Heart left ventricle (tissue), 16 donors: ENCODE measurements around the gene FAM124A. TPM values are rescaled to one million over a fixed set of nuclear protein-coding genes. Genes with fewer than 3 reads are reported as not detected.

Source experiments
- ATAC-seq, 4 donors: fragments of 200-7000 bp; cut with Tn5 transposase; one replicate each; pipeline ENCODE4 v1.9.1; 2020 to 2022; ENCODE audit warnings: moderate library complexity in 4 of 4, mild to moderate bottlenecking in 3 of 4, moderate number of reproducible peaks in 1 of 4
- DNase-seq, 5 donors: peaks; one replicate each; pipeline ENCODE4 v3.0.0-alpha.2; 2020
- H3K27ac ChIP-seq, 12 donors: fragments of 200-600 bp; sonication (generic) in 4 of 12; one replicate each; pipeline versions ENCODE4 v1.5.0 to v1.8.0; 2016 to 2022; ENCODE audit warnings: mild to moderate bottlenecking in 2 of 12
- H3K27me3 ChIP-seq, 9 donors: fragments of 200-600 bp; sonication (generic) in 2 of 9; one replicate each; pipeline versions ENCODE4 v1.5.1 to v1.8.0; 2016 to 2022; ENCODE audit warnings: mild to moderate bottlenecking in 3 of 9
- H3K36me3 ChIP-seq, 9 donors: fragments of 200-600 bp; sonication (generic) in 2 of 9; one replicate each; pipeline versions ENCODE4 v1.5.0 to v1.8.0; 2018 to 2022; ENCODE audit warnings: mild to moderate bottlenecking in 2 of 9
- H3K4me1 ChIP-seq, 12 donors: fragments of 200-600 bp; sonication (generic) in 4 of 12; one replicate each; pipeline versions ENCODE4 v1.5.0 to v1.8.0; 2016 to 2022; ENCODE audit warnings: mild to moderate bottlenecking in 3 of 12
- H3K4me3 ChIP-seq, 12 donors: fragments of 200-600 bp; sonication (generic) in 4 of 12; one replicate each; pipeline versions ENCODE4 v1.5.0 to v1.8.0; 2017 to 2022; ENCODE audit warnings: mild to moderate bottlenecking in 9 of 12, moderate library complexity in 4 of 12
- H3K9me3 ChIP-seq, 12 donors: fragments of 200-600 bp; sonication (generic) in 4 of 12; one replicate each; pipeline versions ENCODE4 v1.5.0 to v1.8.0; 2016 to 2022; ENCODE audit warnings: mild to moderate bottlenecking in 1 of 12
- CTCF ChIP-seq, 12 donors: fragments of 200-600 bp; sonication (generic) in 4 of 12; IDR thresholded peaks; one replicate each; pipeline versions ENCODE4 v1.5.0 to v1.8.0; 2018 to 2022; ENCODE audit warnings: antibody characterized with exemption in 12 of 12, mild to moderate bottlenecking in 5 of 12
- POLR2A ChIP-seq, 2 donors: fragments of 450-650 bp; IDR thresholded peaks; one replicate each; pipeline ENCODE4 v1.6.1; 2017; ENCODE audit warnings: antibody characterized with exemption in 2 of 2, mild to moderate bottlenecking in 2 of 2, moderate library complexity in 2 of 2
- WGBS, 4 donors: extraction: QIAGEN DNeasy Blood & Tissue Kit in 2 of 4; methylation state at CpG; one replicate each; pipeline versions ENCODE4 v1.1.5 to v1.1.7; 2013 to 2018; 5-methylcytosine and 5-hydroxymethylcytosine counted together
- intact Hi-C, 10 donors: fragments of 100-400 bp; cut with DNase I; formaldehyde crosslinking; loops; one replicate each; pipeline versions ENCODE4 v1.11.1 to v1.14.2; 2022
- polyA plus RNA-seq, 2 donors: library from polyadenylated mRNA; stranded (reverse); fragments of 200-250 nt; gene quantifications; one replicate each; pipeline ENCODE4 v1.2.3, GENCODE V29; 2013
- total RNA-seq, 9 donors: library from RNA; depleted of rRNA in 2 of 9; stranded (reverse); fragments of >200 nt in 2 of 9; fragmentation: NEBNext Ultra II Directional in 3 of 9; extraction: Animal tissue kit (Norgen Biotek cat#: 25700) in 3 of 9; gene quantifications; one replicate each; pipeline versions ENCODE4 v1.1.0 to v1.2.4, GENCODE V29; 2016 to 2023
- donor health status: ischemic (EF 13 %, LVEDD 7.1; RV severe dilation, severe dysfunction).
- donor health status: healthy with polysubstance abuse.
- donor health status: DM: no; HTN: yes; CAD: no.
- donor health status: DM: no; HTN: no; CAD: no.
- donor health status: ischemic (EF 25% LVEDD 6.9; RV normal size, moderate dysfunction).
- donor health status: ischemic (EF 25% LVEDD 5.7; RV mildly dilated, moderate dysfunction).
- donor health status: healthy.
- donor health status: DM: yes; HTN: yes; CAD: no.
- donor health status: ischemic (EF 35%, LVEDD 5.7; RV mildly dilated, moderate dysfunction).
- donor health status: nonischemic (EF 11% LVEDD 7.7; RV severe dilation, severe dysfunction).
- donor health status: DM: yes; HTN: yes; CAD: no.
- donor health status: PGD.
- donor health status: ischemic (EF 29% LVEDD 5.4; RV normal size, mild dysfunction).
- donor health status: nonischemic (EF 23%, LVEDD 6.1; RV moderate dilation, normal function).

FAM124A gene
- total and polyA plus RNA-seq, 11 donors: 4.1 to 16.8 (median 6.9) TPM

- intact Hi-C loops: no loop called here
- H3K36me3 ChIP-seq: peaks cover 0 to 4% (median 0%) of the 10 kb centered on the region in 9 donors
- peak overlapping the region; percentile 23 to 87 (median 68) for H3K27ac ChIP-seq
- H3K27me3 ChIP-seq: no peaks in the 10 kb centered on the region
- peaks cover 0 to 46% (median 6%) of the 10 kb centered on the region in 12 donors for H3K4me1 ChIP-seq
- TF ChIP-seq CTCF (IDR thresholded peaks at IDR 0.05) (no peak), POLR2A (IDR thresholded peaks at IDR 0.05) (no peak)
- DNase-seq: no peak
- no peak for ATAC-seq
- H3K4me3 ChIP-seq: no peak overlapping the region
- 48 to 72% (median 65%) methylated on average over 2 of the region's 2 CpGs for WGBS, 4 donors
- no peaks in the 10 kb centered on the region for H3K9me3 ChIP-seq
Measured at GRCh38 chr13:51245583-51245982, 23.4 kb downstream of the FAM124A start.

GRCh38 chr13:51246025-51246417 is 23.8 kb downstream of the FAM124A start:
- H3K4me1 ChIP-seq: peaks cover 0 to 41% (median 5%) of the 10 kb centered on the region in 12 donors
- DNase-seq (no peak), ATAC-seq (peak in 2 of 4 donors; percentile 29 to 43)
- no peaks in the 10 kb centered on the region for H3K9me3 ChIP-seq
- H3K27ac ChIP-seq: peak overlapping the region; percentile 23 to 87 (median 68)
- intact Hi-C loops: no loop called here
- TF ChIP-seq CTCF (IDR thresholded peaks at IDR 0.05) (no peak), POLR2A (IDR thresholded peaks at IDR 0.05) (no peak)
- WGBS, 4 donors: 32 to 44% (median 38%) methylated on average over 4 of the region's 4 CpGs
- H3K4me3 ChIP-seq: peak overlapping the region in 1 of 12 donors; percentile 17
- no peaks in the 10 kb centered on the region for H3K27me3 ChIP-seq
- peaks cover 0 to 4% (median 0%) of the 10 kb centered on the region in 9 donors for H3K36me3 ChIP-seq

GRCh38 chr13:51246418-51247277 is 24.4 kb downstream of the FAM124A start:
- no peak for TF ChIP-seq CTCF (IDR thresholded peaks at IDR 0.05)
- no peak for TF ChIP-seq POLR2A (IDR thresholded peaks at IDR 0.05)
- Histone ChIP-seq H3K27ac (peak overlapping the region; percentile 20 to 87 (median 68)), H3K27me3 (no peaks in the 10 kb centered on the region), H3K36me3 (peaks cover 0 to 8% (median 0%) of the 10 kb centered on the region in 9 donors), H3K4me1 (peaks cover 0 to 36% (median 5%) of the 10 kb centered on the region in 12 donors), H3K9me3 (no peaks in the 10 kb centered on the region), H3K4me3 (peak overlapping the region in 4 of 12 donors; percentile 17 to 24 (median 21))
- intact Hi-C loops: no loop called here
- DNase-seq: peak; percentile 64 to 85 (median 70)
- WGBS, 4 donors: 36 to 57% (median 50%) methylated on average over 17 of the region's 17 CpGs
- ATAC-seq: peak; percentile 94 to 95 (median 95)

GRCh38 chr13:51249255-51249654 is 27.1 kb downstream of the FAM124A start:
- TF ChIP-seq POLR2A (IDR thresholded peaks at IDR 0.05): no peak
- no peak for TF ChIP-seq CTCF (IDR thresholded peaks at IDR 0.05)
- no peak overlapping the region for H3K27ac ChIP-seq
- H3K4me1 ChIP-seq: peaks cover 0 to 46% (median 18%) of the 10 kb centered on the region in 12 donors
- H3K27me3 ChIP-seq: no peaks in the 10 kb centered on the region
- intact Hi-C loops: no loop called here
- DNase-seq (no peak), ATAC-seq (no peak)
- no peak overlapping the region for H3K4me3 ChIP-seq
- peaks cover 0 to 17% (median 7%) of the 10 kb centered on the region in 9 donors for H3K36me3 ChIP-seq
- WGBS, 4 donors: 88 to 98% (median 98%) methylated on average over 1 of the region's 1 CpG
- H3K9me3 ChIP-seq: no peaks in the 10 kb centered on the region
